Activated gamma-delta T cell (primary cell): ENCODE results near the gene C1orf21.
"Not testable (repeated sequence)": the region's sequence is repeated elsewhere in the genome, so short reads cannot be mapped to it uniquely, and the experiment has no call there.

Experiments
- DNase-seq: peaks from one replicate; lab custom pipeline; 2025; lab: John Stamatoyannopoulos, UW

C1orf21 gene

DNA sequence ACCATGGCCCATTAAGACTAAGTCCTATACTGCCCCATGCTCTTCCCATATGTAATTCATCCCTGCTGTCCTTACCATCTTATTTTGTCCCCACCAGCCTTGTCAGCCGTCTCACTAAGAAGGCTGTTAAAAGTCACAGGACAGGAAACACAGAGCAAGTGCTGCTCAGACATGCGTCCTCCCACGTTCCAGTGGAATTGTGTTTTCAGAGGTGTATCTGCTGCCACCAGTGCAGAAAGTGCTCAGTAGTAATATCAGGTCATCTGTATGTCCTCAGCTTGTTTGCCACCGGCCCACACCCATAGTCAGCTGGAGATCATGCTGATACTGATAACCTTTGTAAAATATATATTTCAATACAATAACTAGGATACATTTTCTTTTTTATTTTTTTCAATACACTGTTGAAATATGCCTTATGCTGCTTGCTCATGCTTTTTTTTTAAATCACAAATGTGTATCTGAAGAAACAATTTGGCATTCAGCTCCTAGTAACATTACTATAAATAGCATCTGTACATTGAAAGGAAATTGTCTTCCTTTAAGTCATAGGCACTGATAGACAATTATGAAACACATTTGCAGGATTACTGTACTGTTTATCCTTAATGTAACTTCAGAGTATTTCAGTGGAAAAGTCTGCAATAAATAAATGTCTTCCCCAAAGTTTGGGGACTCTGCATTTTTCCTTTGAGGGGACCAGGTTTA is 211.0 kb downstream of the C1orf21 start:
- DNase-seq: no peak

GRCh38 chr1:184598403-184599193 is 211.8 kb downstream of the C1orf21 start:
- no peak for DNase-seq

DNA sequence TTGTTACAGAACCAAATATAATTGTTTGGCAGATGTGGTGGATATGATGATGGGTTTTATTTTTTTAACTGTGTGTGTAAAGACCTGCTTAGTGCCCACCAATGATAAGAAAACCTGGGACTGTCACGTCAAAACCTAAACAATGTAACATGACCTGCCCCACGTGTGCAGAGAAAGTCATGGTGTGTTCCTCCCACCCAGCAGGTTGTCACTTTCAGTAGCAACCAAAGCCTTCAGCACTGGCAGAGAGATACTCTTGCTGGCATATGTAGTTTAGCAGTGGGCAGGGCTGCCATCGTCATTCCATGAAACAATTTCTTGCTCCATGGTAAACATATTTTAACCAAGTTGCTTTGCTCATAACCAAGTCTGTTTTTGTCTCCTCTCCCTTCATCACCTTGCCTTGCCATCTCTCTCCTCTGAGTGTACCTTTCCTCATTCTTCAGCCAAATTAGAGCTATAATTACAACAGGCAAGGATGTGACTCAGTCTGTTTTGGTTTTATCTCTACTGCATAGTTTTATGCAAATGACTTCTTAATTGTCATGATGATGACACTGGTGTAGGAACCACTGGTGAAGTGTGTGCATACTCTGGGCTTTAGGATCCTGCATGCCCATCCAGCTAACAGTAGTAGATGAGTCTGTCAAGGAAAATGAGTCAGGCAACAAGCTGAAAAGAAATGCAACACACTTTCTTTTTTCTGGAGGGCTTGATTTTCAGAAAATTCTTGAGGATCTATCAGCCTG is 217.5 kb downstream of the C1orf21 start:
- no peak for DNase-seq

GRCh38 chr1:184605941-184606340 is 219.1 kb downstream of the C1orf21 start:
- no peak for DNase-seq

DNA sequence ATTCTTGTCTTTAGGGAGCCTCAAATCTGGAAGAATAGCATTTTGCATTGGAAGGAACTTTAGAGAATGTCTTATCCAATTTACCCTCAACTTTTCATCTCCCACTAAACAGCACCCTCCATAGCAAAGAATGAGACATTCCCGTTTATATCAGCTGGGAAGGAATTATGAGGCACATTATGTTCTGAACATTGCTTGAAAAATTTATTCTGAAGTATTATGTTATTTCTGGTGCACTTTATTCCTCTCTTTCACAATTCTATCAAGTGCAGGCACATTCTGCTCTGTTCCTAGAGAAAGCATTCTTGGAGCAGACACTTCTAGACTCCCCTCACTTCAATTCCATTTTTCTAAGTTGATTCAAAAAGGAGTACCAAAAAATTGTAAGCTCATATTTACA is 220.0 kb downstream of the C1orf21 start:
- DNase-seq: no peak

- DNase-seq: no peak
Measured at GRCh38 chr1:184608581-184608980, 221.8 kb downstream of the C1orf21 start.

- no peak for DNase-seq
Measured at GRCh38 chr1:184608990-184609389, 222.2 kb downstream of the C1orf21 start.

DNA sequence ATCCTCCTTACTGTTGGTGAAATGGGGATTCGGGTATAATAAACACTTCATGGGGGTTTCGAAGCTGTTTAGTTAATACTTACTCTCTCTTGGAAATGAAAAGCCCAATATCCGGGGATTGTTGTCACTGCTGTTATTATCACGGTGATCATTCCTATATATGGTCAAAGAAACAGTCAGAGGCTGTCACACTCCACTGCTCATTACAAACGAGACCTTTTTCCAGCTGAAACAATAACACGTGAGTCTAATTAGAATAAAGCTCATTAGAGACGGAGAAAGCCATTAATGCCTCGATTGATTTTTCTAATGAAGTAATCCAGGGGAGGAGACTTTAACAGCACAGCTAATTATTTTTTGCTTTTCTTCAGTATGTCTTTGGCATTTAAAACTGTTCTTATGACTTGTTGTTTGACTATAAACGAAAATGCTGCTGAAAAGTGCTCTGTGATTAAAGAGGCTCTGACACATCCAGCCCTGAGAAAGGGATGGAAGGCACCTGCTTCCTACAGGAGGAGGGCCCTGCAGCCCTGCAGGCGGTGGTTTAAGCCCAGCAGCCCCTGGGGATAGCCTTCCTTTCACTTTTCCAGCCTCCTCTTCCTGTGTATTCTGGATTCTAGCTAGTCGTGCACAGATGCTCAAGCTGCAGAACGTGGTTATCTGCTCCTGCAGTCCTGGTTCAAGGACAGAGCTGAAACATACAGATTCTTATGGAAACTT is 224.2 kb downstream of the C1orf21 start:
- DNase-seq: no peak

DNA sequence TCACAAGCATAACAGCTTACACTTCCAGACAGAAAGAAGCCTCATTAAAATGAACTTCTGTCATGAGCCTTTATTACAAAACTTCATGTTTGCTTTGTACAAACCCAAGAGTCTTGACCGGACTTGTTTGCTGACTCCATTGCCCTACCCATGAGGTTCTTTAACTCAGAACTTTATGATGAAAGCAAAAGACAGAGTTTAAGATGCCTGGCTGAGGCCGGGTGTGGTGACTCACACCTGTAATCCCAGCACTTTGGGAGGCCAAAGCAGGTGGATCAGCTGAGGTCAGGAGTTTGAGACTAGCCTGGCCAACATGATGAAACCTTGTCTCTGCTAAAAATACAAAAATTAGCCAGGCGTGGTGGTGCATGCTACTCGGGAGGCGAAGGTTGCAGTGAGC is 225.4 kb downstream of the C1orf21 start:
- not testable (repeated sequence) for DNase-seq

DNA sequence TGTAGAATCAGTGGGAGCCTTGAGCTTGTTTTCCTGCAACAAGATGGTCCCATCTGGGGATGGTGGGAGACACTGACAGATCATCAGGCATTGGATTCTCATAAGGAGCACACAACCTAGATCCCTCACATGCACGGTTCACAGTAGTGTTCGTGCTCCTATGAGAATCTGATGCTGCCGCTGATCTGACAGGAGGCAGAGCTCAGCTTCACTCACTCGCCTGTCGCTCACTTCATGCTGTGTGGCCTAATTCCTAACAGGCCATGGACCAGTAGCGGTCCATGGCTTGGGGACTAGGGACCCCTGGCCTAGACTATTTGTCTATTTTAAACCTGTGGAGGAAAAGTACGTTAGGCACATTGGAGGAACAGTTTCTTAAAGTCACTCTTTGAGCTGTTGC is 227.8 kb downstream of the C1orf21 start:
- DNase-seq: no peak

DNA sequence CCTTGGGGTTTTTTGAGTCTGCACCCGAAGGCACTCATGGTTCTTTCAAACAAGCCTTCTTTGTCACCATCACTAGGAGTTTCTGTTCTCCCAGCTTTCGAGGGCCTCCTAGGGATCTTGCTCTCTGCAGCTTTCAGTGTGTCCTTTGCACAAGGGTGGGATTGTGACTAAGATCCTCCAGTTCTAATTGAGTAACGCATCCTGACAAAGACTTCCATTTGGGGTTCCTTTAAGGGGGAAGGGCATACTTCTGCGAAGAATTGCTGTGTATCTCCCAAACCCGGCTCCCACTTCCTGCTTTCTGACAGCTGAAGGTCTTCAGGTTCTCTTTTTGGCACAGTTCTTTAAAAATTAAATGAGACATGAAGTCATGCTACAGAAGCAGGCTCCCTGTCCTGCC is 228.5 kb downstream of the C1orf21 start:
- DNase-seq: no peak

DNA sequence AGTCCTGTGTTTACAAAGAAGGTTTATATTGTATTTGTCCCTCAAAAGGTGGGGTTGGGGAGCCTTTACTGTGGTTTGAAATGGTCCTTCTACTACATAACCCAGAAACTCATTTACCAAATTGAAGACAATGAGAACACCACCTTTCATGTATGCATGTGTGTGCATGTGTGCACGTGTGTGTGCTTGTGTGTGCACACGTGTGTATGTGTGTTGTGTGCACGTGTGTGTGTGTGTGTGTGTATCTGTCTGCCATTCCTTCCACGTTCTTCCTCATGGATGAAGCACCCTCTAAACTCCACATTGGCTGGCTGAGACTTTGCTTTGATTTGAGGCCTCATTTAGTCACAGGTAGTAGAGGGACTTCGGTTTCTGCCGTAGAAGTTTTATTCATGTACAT is 229.7 kb downstream of the C1orf21 start:
- DNase-seq: no peak

- DNase-seq: no peak
Measured at GRCh38 chr1:184617433-184618029, 230.7 kb downstream of the C1orf21 start.

DNA sequence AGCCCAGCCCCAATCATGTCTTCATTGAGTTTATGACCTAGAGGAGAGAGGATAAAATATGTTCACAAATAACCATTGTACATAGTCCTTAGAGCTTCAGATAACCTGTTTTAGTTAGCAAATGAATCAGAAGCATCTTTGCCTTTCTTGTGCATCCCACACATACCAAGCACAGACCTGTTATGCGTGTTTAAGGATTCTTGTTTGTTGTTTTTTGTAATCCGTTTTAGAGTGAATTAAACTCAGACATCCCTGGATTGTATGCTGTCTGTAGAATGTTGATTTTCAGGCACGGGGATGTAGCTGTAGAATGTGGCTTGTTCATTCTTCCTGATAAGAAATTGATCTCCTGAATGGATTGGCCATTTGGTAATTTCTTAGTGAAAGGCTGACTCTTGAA is 232.0 kb downstream of the C1orf21 start:
- DNase-seq: no peak

DNA sequence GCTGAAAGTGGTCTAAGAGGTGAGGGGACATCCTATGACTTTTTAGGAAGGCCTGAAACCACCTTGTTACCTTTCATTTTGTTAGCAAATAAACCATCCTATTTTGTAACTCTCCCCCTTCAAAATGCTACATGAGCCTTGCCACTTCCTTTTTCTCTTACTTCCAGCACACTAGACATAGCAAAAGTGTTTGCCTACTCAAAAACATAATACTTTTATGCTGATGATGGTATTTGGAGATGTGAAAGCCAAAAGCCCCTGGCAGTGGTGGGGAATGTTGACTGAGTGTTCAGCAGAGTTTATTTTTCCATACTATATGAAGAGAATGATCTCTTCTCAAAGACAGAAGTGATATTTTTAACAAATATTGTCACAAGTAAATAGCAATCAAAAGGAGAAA is 233.6 kb downstream of the C1orf21 start:
- no peak for DNase-seq

DNA sequence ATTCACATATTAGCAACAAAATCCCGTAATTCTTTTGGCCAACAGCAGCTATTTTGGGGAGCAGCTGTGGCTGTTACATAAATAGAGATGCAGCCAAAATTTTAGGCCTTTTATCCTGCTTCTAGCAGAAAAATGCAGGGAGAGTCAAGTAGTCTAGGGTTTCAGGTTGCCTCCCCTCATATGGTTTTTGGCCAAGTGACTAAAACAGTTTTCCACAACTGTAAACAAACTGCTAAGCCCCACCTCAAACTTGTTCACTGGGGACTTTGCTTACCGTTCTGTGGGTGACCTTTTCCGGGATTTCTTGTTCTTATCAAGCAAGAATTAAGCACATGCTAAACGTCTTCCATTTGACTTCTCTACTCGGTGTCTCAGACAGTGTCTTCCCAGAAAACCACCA is 234.4 kb downstream of the C1orf21 start:
- no peak for DNase-seq

DNA sequence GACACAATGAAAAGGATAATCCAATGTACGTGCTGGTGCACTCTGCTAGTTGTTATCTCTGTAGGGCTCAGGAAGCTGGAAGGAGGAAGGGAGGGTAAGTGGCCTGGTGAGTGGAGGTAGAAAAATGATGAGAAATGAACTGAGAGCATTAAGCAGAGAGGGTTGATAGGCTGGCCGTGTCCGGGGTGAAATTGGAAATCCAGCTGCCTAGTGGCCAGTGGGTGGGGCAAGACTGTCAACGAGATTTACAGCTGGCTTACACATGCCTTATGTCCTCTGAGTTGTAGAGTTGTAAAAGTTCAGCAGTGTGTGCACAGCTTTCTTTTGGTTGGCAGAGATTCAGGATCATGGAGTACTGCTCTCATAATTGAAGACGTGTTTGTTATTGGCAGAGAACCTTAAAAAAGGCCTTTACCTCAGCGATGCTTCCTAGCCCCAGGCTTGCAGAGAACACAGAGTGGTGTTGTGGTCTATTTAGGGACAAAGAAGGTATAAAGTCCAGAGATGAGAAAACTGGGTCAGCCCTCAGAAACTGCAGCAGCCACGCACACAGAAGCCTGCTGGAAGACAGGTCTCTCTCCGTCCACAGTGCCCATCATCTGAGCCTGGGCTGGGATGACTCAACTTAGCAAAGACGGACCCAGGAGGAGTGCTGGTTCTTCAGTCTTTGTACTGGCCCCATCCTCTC is 235.5 kb downstream of the C1orf21 start:
- no peak for DNase-seq

GRCh38 chr1:184623404-184623803 is 236.6 kb downstream of the C1orf21 start:
- DNase-seq: no peak

DNA sequence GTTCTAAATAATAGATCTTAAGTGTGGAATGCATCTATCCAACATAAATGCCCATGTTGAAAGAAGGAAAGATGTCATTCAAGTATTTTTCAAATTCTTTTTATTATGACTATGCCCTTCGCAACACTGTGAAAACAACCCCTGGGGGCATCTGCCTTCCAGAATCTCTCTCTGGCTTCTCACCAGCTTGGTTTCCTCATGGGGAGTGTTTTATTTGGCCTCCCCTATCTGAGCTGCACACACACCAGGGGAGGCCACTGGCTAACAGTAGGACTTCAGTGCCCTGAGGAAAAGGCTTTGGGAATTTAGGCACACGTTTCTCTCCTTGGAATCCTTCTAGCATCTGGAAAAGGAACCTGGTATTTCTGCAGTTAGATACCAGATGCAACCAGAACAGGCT is 237.2 kb downstream of the C1orf21 start:
- no peak for DNase-seq

- no peak for DNase-seq
Measured at GRCh38 chr1:184624626-184625025, 237.8 kb downstream of the C1orf21 start.

- no peak for DNase-seq
Measured at GRCh38 chr1:184625271-184625670, 238.4 kb downstream of the C1orf21 start.
